Heart right ventricle (tissue), 16 donors: ENCODE measurements around the gene MYOM3. TPM values are rescaled to one million over a fixed set of nuclear protein-coding genes. Genes with fewer than 3 reads are reported as not detected.

Source experiments
- ATAC-seq, 8 donors: fragments of 200-7000 bp; cut with Tn5 transposase; one replicate each; pipeline ENCODE4 v1.9.1; 2020; ENCODE audit warnings: mild to moderate bottlenecking in 8 of 8, moderate library complexity in 8 of 8, moderate number of reproducible peaks in 1 of 8
- DNase-seq, 2 donors: peaks; one replicate each; pipeline ENCODE4 v3.0.0-alpha.2; 2020
- H3K27ac ChIP-seq, 10 donors: fragments of 200-600 bp; sonication (generic) in 2 of 10; one replicate each; pipeline versions ENCODE4 v1.5.0 to v1.8.0; 2020 to 2022; ENCODE audit warnings: mild to moderate bottlenecking in 3 of 10
- H3K27me3 ChIP-seq, 7 donors: fragments of 200-600 bp; one replicate each; pipeline ENCODE4 v1.8.0; 2021 to 2022; ENCODE audit warnings: mild to moderate bottlenecking in 2 of 7
- H3K36me3 ChIP-seq, 9 donors: fragments of 200-600 bp; sonication (generic) in 1 of 9; one replicate each; pipeline versions ENCODE4 v1.5.0 to v1.8.0; 2020 to 2022; ENCODE audit warnings: mild to moderate bottlenecking in 2 of 9
- H3K4me1 ChIP-seq, 9 donors: fragments of 200-600 bp; sonication (generic) in 1 of 9; one replicate each; pipeline versions ENCODE4 v1.5.0 to v1.8.0; 2020 to 2022; ENCODE audit warnings: mild to moderate bottlenecking in 4 of 9
- H3K4me3 ChIP-seq, 10 donors: fragments of 200-600 bp; sonication (generic) in 2 of 10; one replicate each; pipeline versions ENCODE4 v1.5.0 to v1.8.0; 2020 to 2022; ENCODE audit warnings: mild to moderate bottlenecking in 7 of 10, moderate library complexity in 2 of 10
- H3K9me3 ChIP-seq, 11 donors: fragments of 200-600 bp in 10 of 11; sonication (generic) in 2 of 11; one replicate each; pipeline versions ENCODE4 v1.5.0 to v1.8.0; 2013 to 2022; ENCODE audit warnings: mild to moderate bottlenecking in 2 of 11, control low read depth in 1 of 11, moderate library complexity in 1 of 11
- WGBS, 2 donors: extraction: QIAGEN DNeasy Blood & Tissue Kit; methylation state at CpG; one replicate each; pipeline ENCODE4 v1.1.7; 2013; ENCODE audit warnings: inconsistent platforms in 1 of 2; 5-methylcytosine and 5-hydroxymethylcytosine counted together
- intact Hi-C, 10 donors: fragments of 100-400 bp; cut with DNase I; formaldehyde crosslinking; loops; one replicate each; pipeline versions ENCODE4 v1.11.1 to v1.14.2; 2022
- polyA plus RNA-seq, 2 donors: library from polyadenylated mRNA; stranded (reverse); fragments of 200-250 nt; gene quantifications; one replicate each; pipeline ENCODE4 v1.2.3, GENCODE V29; 2013
- total RNA-seq, 10 donors: library from RNA; stranded (reverse); fragmentation: NEBNext Ultra II Directional in 3 of 10; extraction: Animal tissue kit (Norgen Biotek cat#: 25700) in 3 of 10; gene quantifications; one replicate each; pipeline versions ENCODE4 v1.2.1 to v1.2.4, GENCODE V29; 2021 to 2023
- TF ChIP-seq, protein P1 (sequence below), 9 donors: fragments of 200-600 bp; sonication (generic) in 2 of 9; IDR thresholded peaks; one replicate each; pipeline versions ENCODE4 v1.5.0 to v1.8.0; 2021 to 2022; ENCODE audit warnings: antibody characterized with exemption in 9 of 9, mild to moderate bottlenecking in 5 of 9, moderate library complexity in 1 of 9
- donor health status: Arrhythmogenic right ventricular cardiomyopathy.
- donor health status: ischemic (EF 13 %, LVEDD 7.1; RV severe dilation, severe dysfunction).
- donor health status: healthy with polysubstance abuse.
- donor health status: DM: no; HTN: yes; CAD: no.
- donor health status: DM: no; HTN: no; CAD: no.
- donor health status: ischemic (EF 25% LVEDD 6.9; RV normal size, moderate dysfunction).
- donor health status: ischemic (EF 25% LVEDD 5.7; RV mildly dilated, moderate dysfunction).
- donor health status: healthy.
- donor health status: DM: yes; HTN: yes; CAD: no.
- donor health status: Ischemic cardiomyopathy.
- donor health status: ischemic (EF 35%, LVEDD 5.7; RV mildly dilated, moderate dysfunction).
- donor health status: nonischemic (EF 11% LVEDD 7.7; RV severe dilation, severe dysfunction).
- donor health status: DM: yes; HTN: yes; CAD: no.
- donor health status: PGD.
- donor health status: ischemic (EF 29% LVEDD 5.4; RV normal size, mild dysfunction).
- donor health status: nonischemic (EF 23%, LVEDD 6.1; RV moderate dilation, normal function).

MYOM3 gene
- total and polyA plus RNA-seq, 12 donors, result 85.3 to 428 (median 318) TPM

DNA sequence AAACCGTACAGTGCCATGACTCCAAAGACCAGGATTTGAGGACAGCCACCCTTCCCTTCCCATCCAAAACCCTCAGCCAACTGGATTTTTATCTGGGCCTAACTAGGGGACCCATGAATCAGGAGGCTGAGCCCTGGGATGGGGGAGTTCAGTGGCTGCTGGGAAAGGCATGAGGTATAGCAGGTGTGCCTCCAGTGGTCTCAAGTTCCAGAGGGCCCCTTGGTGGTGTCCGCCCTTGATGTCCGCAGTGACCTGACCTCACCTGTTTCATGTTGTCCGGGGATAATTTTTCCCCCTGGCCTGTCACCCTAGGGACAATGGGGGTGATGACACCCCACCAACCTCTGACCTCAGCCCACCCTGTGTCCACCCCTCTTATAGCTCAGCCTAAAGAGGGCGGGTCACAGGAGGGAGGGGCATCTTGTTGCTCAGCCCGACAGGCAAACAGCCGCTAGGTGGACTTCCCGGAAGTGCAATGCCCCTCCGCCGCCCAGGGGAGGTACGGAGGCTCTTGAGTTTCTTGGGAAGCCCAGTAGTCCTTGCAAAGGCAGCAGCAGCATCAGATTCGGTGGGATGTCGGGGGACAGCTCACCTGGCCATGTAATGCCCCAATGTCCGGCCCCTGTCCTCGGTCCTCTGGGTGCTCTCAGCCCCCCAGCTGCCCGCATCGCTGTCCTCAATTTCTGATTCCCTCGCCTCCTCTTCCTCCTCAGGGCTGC lies 44.8 kb upstream of the MYOM3 start:
- Histone ChIP-seq H3K36me3 (no peaks in the 10 kb centered on the region), H3K9me3 (no peaks in the 10 kb centered on the region), H3K27ac (no peak overlapping the region), H3K27me3 (peaks cover 0 to 13% (median 2%) of the 10 kb centered on the region in 7 donors), H3K4me1 (peaks cover 0 to 4% (median 0%) of the 10 kb centered on the region in 9 donors), H3K4me3 (no peak overlapping the region)
- no peak for DNase-seq
- TF ChIP-seq, protein P1, sequence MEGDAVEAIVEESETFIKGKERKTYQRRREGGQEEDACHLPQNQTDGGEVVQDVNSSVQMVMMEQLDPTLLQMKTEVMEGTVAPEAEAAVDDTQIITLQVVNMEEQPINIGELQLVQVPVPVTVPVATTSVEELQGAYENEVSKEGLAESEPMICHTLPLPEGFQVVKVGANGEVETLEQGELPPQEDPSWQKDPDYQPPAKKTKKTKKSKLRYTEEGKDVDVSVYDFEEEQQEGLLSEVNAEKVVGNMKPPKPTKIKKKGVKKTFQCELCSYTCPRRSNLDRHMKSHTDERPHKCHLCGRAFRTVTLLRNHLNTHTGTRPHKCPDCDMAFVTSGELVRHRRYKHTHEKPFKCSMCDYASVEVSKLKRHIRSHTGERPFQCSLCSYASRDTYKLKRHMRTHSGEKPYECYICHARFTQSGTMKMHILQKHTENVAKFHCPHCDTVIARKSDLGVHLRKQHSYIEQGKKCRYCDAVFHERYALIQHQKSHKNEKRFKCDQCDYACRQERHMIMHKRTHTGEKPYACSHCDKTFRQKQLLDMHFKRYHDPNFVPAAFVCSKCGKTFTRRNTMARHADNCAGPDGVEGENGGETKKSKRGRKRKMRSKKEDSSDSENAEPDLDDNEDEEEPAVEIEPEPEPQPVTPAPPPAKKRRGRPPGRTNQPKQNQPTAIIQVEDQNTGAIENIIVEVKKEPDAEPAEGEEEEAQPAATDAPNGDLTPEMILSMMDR (IDR thresholded peaks at IDR 0.05), result no peak
- ATAC-seq, result no peak
- intact Hi-C loops, result no loop called here
- 91 to 93% methylated on average over 18 of the region's 18 CpGs for WGBS, 2 donors

DNA sequence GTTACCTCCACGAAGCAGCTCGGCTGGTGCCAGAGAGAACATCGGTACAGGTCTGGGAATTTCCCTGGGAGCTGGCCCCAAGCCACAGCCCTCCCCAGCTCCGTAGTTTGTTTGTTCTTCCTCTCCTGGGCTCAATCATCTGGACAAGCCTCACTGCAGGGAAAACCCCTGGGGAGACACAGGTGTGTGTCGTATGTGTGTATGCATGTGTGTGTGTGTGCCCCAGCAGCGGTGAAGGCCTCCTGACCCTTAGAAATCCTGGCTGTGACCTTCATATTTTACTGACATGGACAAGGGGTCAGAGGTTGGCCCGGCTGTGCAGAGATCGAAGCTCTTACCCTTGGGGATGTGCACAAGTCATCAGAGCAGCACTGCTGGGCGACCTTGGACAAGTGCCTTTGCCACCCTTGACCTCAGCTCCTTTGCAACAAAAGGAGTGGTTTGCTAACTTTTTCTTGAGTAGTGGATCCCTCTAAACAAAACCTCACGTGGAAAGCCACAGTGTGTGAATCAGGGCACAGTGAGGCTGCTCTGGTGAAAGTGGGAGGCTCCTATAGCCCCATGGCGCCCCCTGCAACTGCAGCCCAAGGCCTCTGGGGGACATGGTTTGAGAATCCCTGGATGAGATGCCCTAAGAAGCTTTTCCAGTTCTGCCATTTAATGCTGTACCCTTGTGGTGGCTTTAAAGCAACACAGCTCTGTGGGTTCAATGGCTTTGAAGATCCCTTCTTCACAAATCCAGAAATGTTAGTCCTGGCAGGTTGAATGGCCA lies 43.3 kb upstream of the MYOM3 start:
- TF ChIP-seq, protein P1 (IDR thresholded peaks at IDR 0.05), result peak in 1 of 9 donors; percentile 9
- ATAC-seq (no peak), DNase-seq (no peak)
- Histone ChIP-seq H3K36me3 (no peaks in the 10 kb centered on the region), H3K4me3 (no peak overlapping the region), H3K27ac (no peak overlapping the region), H3K27me3 (peaks cover 0 to 28% (median 9%) of the 10 kb centered on the region in 7 donors), H3K4me1 (peaks cover 0 to 8% (median 7%) of the 10 kb centered on the region in 9 donors), H3K9me3 (no peaks in the 10 kb centered on the region)
- intact Hi-C loops, result no loop called here
- WGBS, 2 donors, result 57% methylated on average over 11 of the region's 11 CpGs

DNA sequence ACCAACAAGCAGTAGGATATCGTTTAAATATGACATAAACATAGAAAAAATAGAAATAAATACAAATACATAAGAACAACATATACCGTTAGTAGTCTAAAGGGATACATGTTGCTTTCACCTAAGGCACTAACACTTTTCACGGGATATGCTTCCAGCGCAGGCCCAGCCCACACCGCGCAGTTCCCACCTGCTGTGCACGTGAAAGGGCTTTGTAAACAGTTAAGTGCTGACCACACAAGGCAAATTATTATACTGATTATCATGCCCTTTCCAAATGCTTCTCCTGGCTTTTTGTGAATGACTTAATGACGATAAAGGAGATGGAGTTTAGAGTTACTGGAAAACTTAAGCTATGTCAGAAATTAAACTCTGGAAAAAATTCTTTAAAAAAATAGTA lies 42.3 kb upstream of the MYOM3 start:
- peaks cover 0 to 15% (median 10%) of the 10 kb centered on the region in 9 donors for H3K4me1 ChIP-seq
- ATAC-seq, result no peak
- H3K4me3 ChIP-seq, result no peak overlapping the region
- TF ChIP-seq, protein P1 (IDR thresholded peaks at IDR 0.05), result no peak
- no peaks in the 10 kb centered on the region for H3K9me3 ChIP-seq
- no peaks in the 10 kb centered on the region for H3K36me3 ChIP-seq
- no peak for DNase-seq
- intact Hi-C loops, result no loop called here
- H3K27me3 ChIP-seq, result peaks cover 0 to 36% (median 15%) of the 10 kb centered on the region in 7 donors
- 68 to 74% methylated on average over 8 of the region's 8 CpGs for WGBS, 2 donors
- H3K27ac ChIP-seq, result no peak overlapping the region

DNA sequence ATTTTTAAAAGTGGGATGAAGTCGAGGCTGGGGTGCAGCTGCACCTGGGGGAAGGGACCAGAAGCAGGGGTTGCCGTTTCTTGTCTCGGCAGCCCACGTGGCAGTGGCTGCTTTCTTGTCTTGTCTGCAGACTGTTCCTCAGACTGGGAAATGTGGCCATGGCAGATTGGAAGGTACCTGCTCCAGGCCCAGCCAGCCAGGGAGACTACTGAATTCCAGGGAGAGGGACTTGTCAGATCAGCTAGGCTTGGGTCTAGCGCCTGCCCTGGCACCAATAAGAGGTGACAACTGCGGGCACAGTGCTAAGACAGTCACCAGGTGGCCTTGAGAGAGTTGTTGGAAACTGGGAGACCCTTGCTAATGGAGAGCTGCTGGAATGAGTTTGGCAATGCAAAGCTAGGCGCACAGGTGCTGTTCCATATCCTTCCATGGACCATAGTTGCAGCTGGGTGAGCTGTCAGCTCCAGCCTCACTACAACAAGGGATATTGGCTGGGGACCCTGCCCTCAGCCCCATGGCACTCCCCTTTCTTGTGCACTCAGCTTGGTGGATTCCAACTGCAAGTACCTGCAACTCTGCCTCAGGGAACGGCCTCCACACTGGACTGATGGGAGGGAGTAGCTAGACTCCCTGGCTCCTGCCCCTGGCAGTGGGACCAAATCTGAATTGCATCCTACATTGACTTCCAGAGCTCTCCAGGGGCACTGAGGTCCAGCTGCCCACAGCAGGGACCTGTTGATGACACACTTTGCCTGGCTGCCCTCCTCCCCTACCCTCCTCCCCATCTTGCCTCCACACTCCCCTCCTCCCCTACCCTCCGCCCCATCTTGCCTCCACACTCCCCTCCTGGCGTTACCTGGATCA lies 40.9 kb upstream of the MYOM3 start:
- H3K4me3 ChIP-seq, result no peak overlapping the region
- no peaks in the 10 kb centered on the region for H3K36me3 ChIP-seq
- peaks cover 0 to 15% (median 10%) of the 10 kb centered on the region in 9 donors for H3K4me1 ChIP-seq
- peaks cover 0 to 37% (median 17%) of the 10 kb centered on the region in 7 donors for H3K27me3 ChIP-seq
- WGBS, 2 donors, result 80 to 86% methylated on average over 10 of the region's 10 CpGs
- intact Hi-C loops, result no loop called here
- ATAC-seq (no peak), DNase-seq (no peak)
- TF ChIP-seq, protein P1 (IDR thresholded peaks at IDR 0.05), result no peak
- no peaks in the 10 kb centered on the region for H3K9me3 ChIP-seq
- no peak overlapping the region for H3K27ac ChIP-seq
